ENCODE measurements around the gene MS4A7. TPM values are rescaled to one million over a fixed set of nuclear protein-coding genes. Genes with fewer than 3 reads are reported as not detected.

Gene MS4A7
- total RNA-seq, 1 donor from 2014 or later: 5.2 TPM

Other genes with a start within 250 kb of the MS4A7 start
- gene MS4A6A, start 195.4 kb upstream of the MS4A7 start, total RNA-seq: 33.4 TPM
- gene MS4A4E, start 135.4 kb upstream of the MS4A7 start, total RNA-seq: not detected
- gene MS4A4A, start 97.9 kb upstream of the MS4A7 start, total RNA-seq: 11.5 TPM
- gene MS4A6E, start 51.3 kb upstream of the MS4A7 start, total RNA-seq: not detected
- under 0.01 TPM for gene MS4A14, start 17.9 kb downstream of the MS4A7 start, total RNA-seq
- not detected for gene MS4A5, start 51.0 kb downstream of the MS4A7 start, total RNA-seq
- 1.6 TPM for gene MS4A1, start 77.3 kb downstream of the MS4A7 start, total RNA-seq
- gene MS4A12, start 114.2 kb downstream of the MS4A7 start, total RNA-seq: not detected
- gene MS4A13, start 136.9 kb downstream of the MS4A7 start, total RNA-seq: not detected